H9 (cell line): ENCODE data around the gene FHOD3. TPM values are rescaled to one million over a fixed set of nuclear protein-coding genes. Genes with fewer than 3 reads are reported as not detected.

Experiments used
- DNase-seq: peaks from one replicate; pipeline ENCODE4 v3.0.0-alpha.2; 2017
- H2AFZ ChIP-seq: one replicate; pipeline ENCODE4 v1.6.1; 2013; ENCODE audit warnings: mild to moderate bottlenecking, low read length, control low read depth, moderate library complexity
- H2AK5ac ChIP-seq: 2 replicates; pipeline ENCODE4 v1.6.1; 2013; ENCODE audit warnings: low read length, control low read depth, mixed read lengths; ENCODE audit not compliant: insufficient read length
- H2BK120ac ChIP-seq: one replicate; pipeline ENCODE4 v1.6.1; 2013; ENCODE audit warnings: low read depth, mild to moderate bottlenecking, low read length, control low read depth, inconsistent platforms; ENCODE audit not compliant: poor library complexity, severe bottlenecking
- H2BK12ac ChIP-seq: 2 replicates; pipeline ENCODE4 v1.6.1; 2013; ENCODE audit warnings: low read length, control low read depth, mixed read lengths, low read depth; ENCODE audit not compliant: insufficient read length
- H2BK15ac ChIP-seq: 2 replicates; pipeline ENCODE4 v1.6.1; 2013; ENCODE audit warnings: low read depth, low read length, control low read depth
- H2BK20ac ChIP-seq: one replicate; pipeline ENCODE4 v1.6.1; 2013; ENCODE audit warnings: low read depth, mild to moderate bottlenecking, low read length, control low read depth, inconsistent platforms; ENCODE audit not compliant: poor library complexity, severe bottlenecking
- H2BK5ac ChIP-seq: 2 replicates; pipeline ENCODE4 v1.6.1; 2013; ENCODE audit warnings: low read length, control low read depth, mixed read lengths; ENCODE audit not compliant: insufficient read length
- H3K14ac ChIP-seq: 2 replicates; pipeline ENCODE4 v1.6.1; 2013; ENCODE audit warnings: low read length, control low read depth; ENCODE audit not compliant: insufficient read depth
- H3K18ac ChIP-seq: 2 replicates; pipeline ENCODE4 v1.6.1; 2013; ENCODE audit warnings: low read depth, mild to moderate bottlenecking, mixed read lengths, low read length, control low read depth; ENCODE audit not compliant: insufficient read length
- H3K23ac ChIP-seq: 2 replicates; pipeline ENCODE4 v1.6.1; 2013; ENCODE audit warnings: low read length, control low read depth, mixed read lengths, low read depth; ENCODE audit not compliant: insufficient read length
- H3K23me2 ChIP-seq: 2 replicates; pipeline ENCODE4 v1.6.1; 2013; ENCODE audit warnings: low read depth, mild to moderate bottlenecking, mixed read lengths, low read length, control low read depth; ENCODE audit not compliant: insufficient read length, poor library complexity, severe bottlenecking
- H3K27ac ChIP-seq: 2 replicates; pipeline ENCODE4 v1.5.1; 2013; ENCODE audit warnings: low read length, control low read depth, mixed read lengths, low read depth; ENCODE audit not compliant: insufficient read length
- H3K27me3 ChIP-seq: 2 replicates; pipeline ENCODE4 v1.6.1; 2013; ENCODE audit warnings: low read length, control low read depth, inconsistent platforms; ENCODE audit not compliant: insufficient read depth
- H3K4ac ChIP-seq: 2 replicates; pipeline ENCODE4 v1.6.1; 2013; ENCODE audit warnings: low read depth, mild to moderate bottlenecking, control low read depth, inconsistent platforms, low read length, moderate library complexity
- H3K4me1 ChIP-seq: 2 replicates; pipeline ENCODE4 v1.6.1; 2013; ENCODE audit warnings: low read length, control low read depth, inconsistent platforms; ENCODE audit not compliant: insufficient read depth
- H3K4me2 ChIP-seq: 2 replicates; pipeline ENCODE4 v1.6.1; 2013; ENCODE audit warnings: low read length, control low read depth, mixed read lengths; ENCODE audit not compliant: insufficient read length, insufficient read depth
- H3K56ac ChIP-seq: 2 replicates; pipeline ENCODE4 v1.6.1; 2013; ENCODE audit warnings: low read depth, mild to moderate bottlenecking, mixed read lengths, low read length, control low read depth; ENCODE audit not compliant: insufficient read length
- H3K79me1 ChIP-seq: 2 replicates; pipeline ENCODE4 v1.6.1; 2013; ENCODE audit warnings: low read depth, mild to moderate bottlenecking, moderate library complexity, low read length, control low read depth, inconsistent platforms; ENCODE audit not compliant: insufficient read depth, poor library complexity, severe bottlenecking
- H3K79me2 ChIP-seq: 2 replicates; pipeline ENCODE4 v1.6.1; 2013; ENCODE audit warnings: low read length, control low read depth, inconsistent platforms; ENCODE audit not compliant: insufficient read depth
- H3K9ac ChIP-seq: 2 replicates; pipeline ENCODE4 v1.6.1; 2013; ENCODE audit warnings: low read length, control low read depth, mixed read lengths; ENCODE audit not compliant: insufficient read length; ENCODE audit errors: extremely low read depth
- H3K9me3 ChIP-seq: one replicate; pipeline ENCODE4 v1.6.1; 2013; ENCODE audit warnings: low read depth, low read length, inconsistent platforms; ENCODE audit not compliant: control insufficient read depth
- H3T11ph ChIP-seq: one replicate; pipeline ENCODE4 v1.6.1; 2013; ENCODE audit warnings: mild to moderate bottlenecking, low read length, control low read depth, inconsistent platforms
- H4K20me1 ChIP-seq: one replicate; pipeline ENCODE4 v1.6.1; 2013; ENCODE audit not compliant: control insufficient read depth, insufficient read length, insufficient read depth
- H4K5ac ChIP-seq: 2 replicates; pipeline ENCODE4 v1.6.1; 2013; ENCODE audit warnings: low read depth, mild to moderate bottlenecking, mixed read lengths, low read length, control low read depth; ENCODE audit not compliant: insufficient read length
- H4K8ac ChIP-seq: replicated peaks from 2 replicates; pipeline ENCODE4 v1.6.1; 2013; ENCODE audit warnings: low read length, control low read depth, mixed read lengths, low read depth; ENCODE audit not compliant: insufficient read length
- H4K91ac ChIP-seq: 2 replicates; pipeline ENCODE4 v1.6.1; 2013; ENCODE audit warnings: low read depth, mild to moderate bottlenecking, moderate library complexity, mixed read lengths, low read length, control low read depth; ENCODE audit not compliant: insufficient read length
- H3K27ac Mint-ChIP-seq, 3 experiments: 2 replicates in 2 of 3; 3 replicates in 1 of 3; pipeline ENCODE4 v1.8.0; 2020 to 2021; ENCODE audit warnings: mixed read lengths in 3 of 3, mild to moderate bottlenecking in 1 of 3, moderate library complexity in 1 of 3
- H3K27me3 Mint-ChIP-seq: 2 replicates; pipeline ENCODE4 v1.8.0; 2021; ENCODE audit warnings: low read depth, mild to moderate bottlenecking, moderate library complexity, mixed read lengths
- H3K36me3 Mint-ChIP-seq, 3 experiments: 2 replicates in 2 of 3; 3 replicates in 1 of 3; pipeline ENCODE4 v1.8.0; 2020 to 2021; ENCODE audit warnings: low read depth in 3 of 3, mixed read lengths in 3 of 3; ENCODE audit not compliant: insufficient read depth in 1 of 3
- H3K4me1 Mint-ChIP-seq, 2 experiments: 2 replicates each; pipeline ENCODE4 v1.8.0; 2020; ENCODE audit warnings: mixed read lengths in 2 of 2
- H3K4me3 Mint-ChIP-seq, 2 experiments: 2 replicates in 1 of 2; 3 replicates in 1 of 2; pipeline ENCODE4 v1.8.0; 2020 to 2021; ENCODE audit warnings: mild to moderate bottlenecking in 2 of 2, mixed read lengths in 2 of 2, moderate library complexity in 1 of 2
- H3K9me3 Mint-ChIP-seq, 2 experiments: 2 replicates in 1 of 2; 3 replicates in 1 of 2; pipeline ENCODE4 v1.8.0; 2020; ENCODE audit warnings: mild to moderate bottlenecking in 2 of 2, mixed read lengths in 2 of 2, moderate library complexity in 1 of 2
- CTCF ChIP-seq: fragments of 200-600 bp; sonication (generic); conservative IDR thresholded peaks from 3 replicates; pipeline ENCODE4 v1.8.0; 2021; ENCODE audit warnings: antibody characterized with exemption, mild to moderate bottlenecking
- WGBS: extraction: QIAGEN DNeasy Blood & Tissue Kit; methylation state at CpG from one replicate; pipeline ENCODE4 v1.1.7; 2013; ENCODE audit warnings: missing lambda C conversion rate, low lambda C conversion rate, mixed read lengths; ENCODE audit not compliant: insufficient read length; ENCODE audit errors: extremely low coverage; 5-methylcytosine and 5-hydroxymethylcytosine counted together
- total RNA-seq: library from RNA; stranded (reverse); gene quantifications from 2 replicates; pipeline ENCODE4 v1.2.1, GENCODE V29; 2021

FHOD3 gene
- total RNA-seq, 1 experiment from 2014 or later = 8.0 TPM

- peaks cover 10 to 11% of the 10 kb centered on the region in 2 experiments for H3K4me1 Mint-ChIP-seq
- no peak overlapping the region for H4K91ac ChIP-seq
- no peaks in the 10 kb centered on the region for H3K79me1 ChIP-seq
- H3K23ac ChIP-seq = no peak overlapping the region
- H3K4me1 ChIP-seq = peaks cover 2% of the 10 kb centered on the region; the same call in 1 of the 2 replicates
- no peak overlapping the region for H3K4me2 ChIP-seq
- no peak overlapping the region for H3K9ac ChIP-seq
- no peak for TF ChIP-seq CTCF
- no peaks in the 10 kb centered on the region for H3K9me3 Mint-ChIP-seq
- H2BK20ac ChIP-seq = no peak overlapping the region
- H3K4ac ChIP-seq = no peak overlapping the region
- no peak for DNase-seq
- H3K27me3 Mint-ChIP-seq = no peaks in the 10 kb centered on the region
- H2BK5ac ChIP-seq = no peak overlapping the region
- H3K9me3 ChIP-seq = no peaks in the 10 kb centered on the region
- H3K56ac ChIP-seq = no peak overlapping the region
- no peak overlapping the region for H2BK120ac ChIP-seq
- no peak overlapping the region for H2AK5ac ChIP-seq
- H2BK12ac ChIP-seq = no peak overlapping the region
- no peak overlapping the region for H3K18ac ChIP-seq
- no CpG with 5 or more reads among the region's 10 CpGs for WGBS
- no peak overlapping the region for H3K27ac ChIP-seq
- no peak overlapping the region for H2BK15ac ChIP-seq
- no peaks in the 10 kb centered on the region for H3K23me2 ChIP-seq
- no peaks in the 10 kb centered on the region for H3K79me2 ChIP-seq
- H3T11ph ChIP-seq = no peak overlapping the region
- no peaks in the 10 kb centered on the region for H4K20me1 ChIP-seq
- no peak overlapping the region for H3K14ac ChIP-seq
- no peaks in the 10 kb centered on the region for H3K27me3 ChIP-seq
- H3K4me3 Mint-ChIP-seq = no peak overlapping the region
- H3K36me3 Mint-ChIP-seq = no peaks in the 10 kb centered on the region
- no peak overlapping the region for H4K8ac ChIP-seq
- H3K27ac Mint-ChIP-seq = no peak overlapping the region
- H2AFZ ChIP-seq = no peak overlapping the region
- no peak overlapping the region for H4K5ac ChIP-seq
Measured at GRCh38 chr18:36769172-36769571, 471.7 kb downstream of the FHOD3 start.
